ENCODE results near the gene NIM1K.

The NIM1K gene

GRCh38 chr5:43204958-43205357, 12.9 kb downstream of the NIM1K start:
- POLR2A ChIA-PET (ENCODE audit: low non-redundant PET), result no interaction called here
- no peak for TF ChIP-seq CTCF (conservative IDR thresholded peaks at IDR 0.05; ENCODE audit: low read depth)
- CTCF ChIA-PET, result no interaction called here
- no peak overlapping the region for H3K27ac ChIP-seq
- no peak for DNase-seq (ENCODE audit: low spot score)

- no peak for TF ChIP-seq CTCF (conservative IDR thresholded peaks at IDR 0.05; ENCODE audit: low read depth)
- POLR2A ChIA-PET (ENCODE audit: low non-redundant PET), result no interaction called here
- no peak for DNase-seq (ENCODE audit: low spot score)
- H3K27ac ChIP-seq, result no peak overlapping the region
- CTCF ChIA-PET, result interaction anchor here (0.7 kb wide), 1 partner anchor 17 kb away, joined by 3 read pairs; no protein-coding TSS in a partner anchor
Measured at GRCh38 chr5:43207601-43208000, 15.6 kb downstream of the NIM1K start.

- no peak overlapping the region for H3K27ac ChIP-seq
- DNase-seq (ENCODE audit: low spot score), result no peak
- ChIA-PET POLR2A (ENCODE audit: low non-redundant PET) (no interaction called here), CTCF (no interaction called here)
- TF ChIP-seq CTCF (conservative IDR thresholded peaks at IDR 0.05; ENCODE audit: low read depth), result no peak
Measured at GRCh38 chr5:43208658-43209057, 16.6 kb downstream of the NIM1K start.

GRCh38 chr5:43209060-43209459, 17.0 kb downstream of the NIM1K start:
- no peak for TF ChIP-seq CTCF (conservative IDR thresholded peaks at IDR 0.05; ENCODE audit: low read depth)
- POLR2A ChIA-PET (ENCODE audit: low non-redundant PET), result no interaction called here
- no peak for DNase-seq (ENCODE audit: low spot score)

GRCh38 chr5:43209833-43210232, 17.8 kb downstream of the NIM1K start:
- CTCF ChIA-PET, result no interaction called here
- DNase-seq (ENCODE audit: low spot score), result no peak
- POLR2A ChIA-PET (ENCODE audit: low non-redundant PET), result no interaction called here
- H3K27ac ChIP-seq, result no peak overlapping the region
- TF ChIP-seq CTCF (conservative IDR thresholded peaks at IDR 0.05; ENCODE audit: low read depth), result no peak

More at GRCh38 chr5:43209060-43209459, 17.0 kb downstream of the NIM1K start:
- CTCF ChIA-PET, result no interaction called here
- no peak overlapping the region for H3K27ac ChIP-seq

- no peak for DNase-seq (ENCODE audit: low spot score)
- H3K27ac ChIP-seq, result no peak overlapping the region
- POLR2A ChIA-PET (ENCODE audit: low non-redundant PET), result no interaction called here
- TF ChIP-seq CTCF (conservative IDR thresholded peaks at IDR 0.05; ENCODE audit: low read depth), result no peak
- CTCF ChIA-PET, result no interaction called here
Measured at GRCh38 chr5:43210570-43210969, 18.5 kb downstream of the NIM1K start.

- POLR2A ChIA-PET (ENCODE audit: low non-redundant PET), result no interaction called here
- DNase-seq (ENCODE audit: low spot score), result no peak
- CTCF ChIA-PET, result no interaction called here
- no peak overlapping the region for H3K27ac ChIP-seq
- TF ChIP-seq CTCF (conservative IDR thresholded peaks at IDR 0.05; ENCODE audit: low read depth), result no peak
Measured at GRCh38 chr5:43213951-43214350, 21.9 kb downstream of the NIM1K start.

Measured in RWPE1 (cell line).